Testis (tissue), 2 donors: ENCODE results near the gene TMEM178B.

ENCODE experiments used
- CTCF ChIP-seq, 3 experiments: fragments of 450-650 bp in 2 of 3; fragments of 200-600 bp in 1 of 3; sonication (generic) in 1 of 3; IDR thresholded peaks; one replicate each; pipeline ENCODE4 v1.5.1; 2016 to 2019; ENCODE audit warnings: antibody characterized with exemption in 3 of 3, mild to moderate bottlenecking in 2 of 3, moderate library complexity in 1 of 3
- POLR2A ChIP-seq: fragments of 450-650 bp; IDR thresholded peaks from one replicate; pipeline ENCODE4 v1.6.1; 2017; ENCODE audit warnings: antibody characterized with exemption, mild to moderate bottlenecking, moderate library complexity

- no peak for TF ChIP-seq CTCF (IDR thresholded peaks at IDR 0.05)
- no peak for TF ChIP-seq POLR2A
These were observed 86.5 kb downstream of the TMEM178B start for GRCh38 chr7:141160246-141160860.
